Thoracic aorta (tissue), 2 donors: ENCODE results near the gene CORO1C. TPM values are rescaled to one million over a fixed set of nuclear protein-coding genes. Genes with fewer than 3 reads are reported as not detected.

ENCODE experiments used
- ATAC-seq: fragments of 150-250 bp; one replicate; pipeline ENCODE4 v1.8.0; 2017; ENCODE audit warnings: low read depth; ENCODE audit not compliant: insufficient number of reproducible peaks, low FRiP score
- DNase-seq: peaks from one replicate; pipeline ENCODE4 v3.0.0-alpha.2; 2020; ENCODE audit warnings: low spot score
- H3K27ac ChIP-seq, 2 donors: fragments of 200-600 bp; sonication (generic); 1 replicate in 1 of 2; 2 replicates in 1 of 2; pipeline ENCODE4 v1.5.1; 2016; ENCODE audit warnings: mild to moderate bottlenecking in 2 of 2, moderate library complexity in 2 of 2
- H3K27me3 ChIP-seq: fragments of 200-600 bp; sonication (generic); replicated peaks from 2 replicates; pipeline ENCODE4 v1.6.0; 2016; ENCODE audit warnings: mild to moderate bottlenecking; ENCODE audit not compliant: insufficient read depth
- H3K36me3 ChIP-seq: fragments of 200-600 bp; sonication (generic); one replicate; pipeline ENCODE4 v1.5.1; 2016
- H3K4me1 ChIP-seq, 2 donors: fragments of 200-600 bp; sonication (generic); 1 replicate in 1 of 2; 2 replicates in 1 of 2; pipeline versions ENCODE4 v1.5.1 to v1.6.0; 2016; ENCODE audit warnings: low read depth in 2 of 2, mild to moderate bottlenecking in 1 of 2; ENCODE audit not compliant: control insufficient read depth in 1 of 2
- H3K4me3 ChIP-seq: fragments of 200-600 bp; sonication (generic); 2 replicates; pipeline ENCODE4 v1.5.1; 2016; ENCODE audit warnings: mild to moderate bottlenecking
- H3K9me3 ChIP-seq: fragments of 200-600 bp; sonication (generic); 2 replicates; pipeline ENCODE4 v1.5.1; 2016
- total RNA-seq, 2 donors: library from RNA; depleted of rRNA; stranded (reverse); fragments of >200 nt; gene quantifications; one replicate each; pipeline versions ENCODE4 v1.1.0 to v1.2.3, GENCODE V29; 2016
- TF ChIP-seq, protein P1 (sequence below): fragments of 200-600 bp; sonication (generic); IDR thresholded peaks from one replicate; pipeline ENCODE4 v1.5.1; 2019; ENCODE audit warnings: antibody characterized with exemption

Gene CORO1C
- total RNA-seq, 2 donors from 2014 or later, result 157 to 208 TPM

DNA sequence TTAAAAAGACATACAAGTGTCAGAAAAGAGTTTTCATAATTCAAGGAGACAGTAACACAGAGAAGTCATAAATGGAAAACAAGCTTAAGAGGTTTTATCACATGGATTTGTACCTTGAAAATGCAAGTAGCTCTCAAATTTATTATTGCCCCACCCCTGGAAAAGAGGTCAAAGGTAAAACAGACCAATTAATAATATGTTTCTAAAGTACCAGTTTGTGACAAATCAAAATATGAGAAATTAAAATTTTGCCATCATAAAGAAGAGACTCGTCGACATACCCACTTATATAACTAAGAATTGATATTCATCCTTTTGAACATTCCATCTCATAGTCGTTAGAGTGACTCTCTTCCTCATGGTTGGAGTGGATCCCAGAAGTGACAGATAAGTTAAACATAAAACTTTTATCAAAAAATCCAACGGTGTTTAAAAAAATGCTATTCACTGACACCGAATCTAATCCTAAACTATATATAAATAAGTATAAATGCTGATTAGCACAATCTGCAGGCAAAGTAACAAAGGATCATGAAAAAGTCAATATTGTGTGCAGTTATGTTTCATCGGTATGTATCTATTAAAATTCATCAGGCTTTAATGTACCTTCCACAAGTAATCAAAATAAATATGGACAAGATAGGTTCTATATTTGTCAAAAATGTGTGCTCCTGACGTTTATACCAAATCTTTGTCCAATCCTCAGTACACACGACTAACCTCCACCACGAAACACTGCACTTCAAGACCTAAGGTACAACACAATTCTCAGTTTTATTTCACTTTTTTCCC is 2.3 kb downstream of the CORO1C start:
- TF ChIP-seq, protein P1, sequence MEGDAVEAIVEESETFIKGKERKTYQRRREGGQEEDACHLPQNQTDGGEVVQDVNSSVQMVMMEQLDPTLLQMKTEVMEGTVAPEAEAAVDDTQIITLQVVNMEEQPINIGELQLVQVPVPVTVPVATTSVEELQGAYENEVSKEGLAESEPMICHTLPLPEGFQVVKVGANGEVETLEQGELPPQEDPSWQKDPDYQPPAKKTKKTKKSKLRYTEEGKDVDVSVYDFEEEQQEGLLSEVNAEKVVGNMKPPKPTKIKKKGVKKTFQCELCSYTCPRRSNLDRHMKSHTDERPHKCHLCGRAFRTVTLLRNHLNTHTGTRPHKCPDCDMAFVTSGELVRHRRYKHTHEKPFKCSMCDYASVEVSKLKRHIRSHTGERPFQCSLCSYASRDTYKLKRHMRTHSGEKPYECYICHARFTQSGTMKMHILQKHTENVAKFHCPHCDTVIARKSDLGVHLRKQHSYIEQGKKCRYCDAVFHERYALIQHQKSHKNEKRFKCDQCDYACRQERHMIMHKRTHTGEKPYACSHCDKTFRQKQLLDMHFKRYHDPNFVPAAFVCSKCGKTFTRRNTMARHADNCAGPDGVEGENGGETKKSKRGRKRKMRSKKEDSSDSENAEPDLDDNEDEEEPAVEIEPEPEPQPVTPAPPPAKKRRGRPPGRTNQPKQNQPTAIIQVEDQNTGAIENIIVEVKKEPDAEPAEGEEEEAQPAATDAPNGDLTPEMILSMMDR, result no peak
- Histone ChIP-seq H3K4me3 (peak overlapping the region; percentile 94), H3K27me3 (no peaks in the 10 kb centered on the region), H3K36me3 (no peaks in the 10 kb centered on the region), H3K9me3 (no peaks in the 10 kb centered on the region), H3K27ac (peak overlapping the region; percentile 92 to 98), H3K4me1 (peaks cover 32 to 63% of the 10 kb centered on the region in 2 donors)
- ATAC-seq, result no peak
- DNase-seq, result no peak

DNA sequence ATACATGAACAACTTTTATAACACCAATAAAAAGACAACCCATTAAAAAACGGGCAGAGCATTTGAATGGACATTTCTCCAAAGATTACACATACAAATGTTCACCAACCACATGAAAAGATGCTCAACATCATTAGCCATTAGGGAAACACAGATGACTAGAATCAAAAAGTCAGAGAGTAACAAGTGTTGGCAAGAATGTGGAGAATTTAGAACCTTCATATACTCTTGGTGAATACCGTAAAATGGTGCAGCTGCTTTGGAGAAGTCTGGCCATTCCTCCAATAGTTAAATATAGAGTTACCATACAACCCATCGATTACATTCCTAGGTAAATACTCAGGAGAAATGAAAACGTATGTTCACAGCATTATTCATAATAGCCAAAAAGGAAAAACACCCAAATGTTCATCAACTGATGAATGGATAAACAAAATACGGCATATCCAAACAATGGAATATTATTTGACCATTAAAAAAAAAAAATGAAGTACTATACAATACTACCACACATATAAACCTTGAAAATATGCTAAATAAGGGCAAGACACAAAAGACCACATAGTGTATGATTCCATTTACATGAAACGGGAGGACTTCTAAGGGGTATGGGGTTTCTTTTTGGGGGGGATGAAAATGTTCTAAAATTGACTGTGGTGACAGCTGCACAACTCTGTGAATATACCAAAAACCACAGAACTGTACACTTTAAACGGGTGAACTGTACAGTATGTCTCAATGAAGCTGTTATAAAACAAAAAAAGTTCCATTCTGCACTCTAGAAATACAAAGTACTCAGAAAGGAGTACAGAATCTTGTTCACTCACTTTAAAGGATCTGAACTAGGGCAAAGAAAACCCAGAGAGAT is 3.2 kb downstream of the CORO1C start:
- no peaks in the 10 kb centered on the region for H3K36me3 ChIP-seq
- H3K4me3 ChIP-seq, result peak overlapping the region; percentile 94
- TF ChIP-seq, protein P1, result no peak
- DNase-seq (no peak), ATAC-seq (no peak)
- H3K27ac ChIP-seq, result peak overlapping the region; percentile 92 to 98
- no peaks in the 10 kb centered on the region for H3K27me3 ChIP-seq
- no peaks in the 10 kb centered on the region for H3K9me3 ChIP-seq
- H3K4me1 ChIP-seq, result peaks cover 41 to 69% of the 10 kb centered on the region in 2 donors

DNA sequence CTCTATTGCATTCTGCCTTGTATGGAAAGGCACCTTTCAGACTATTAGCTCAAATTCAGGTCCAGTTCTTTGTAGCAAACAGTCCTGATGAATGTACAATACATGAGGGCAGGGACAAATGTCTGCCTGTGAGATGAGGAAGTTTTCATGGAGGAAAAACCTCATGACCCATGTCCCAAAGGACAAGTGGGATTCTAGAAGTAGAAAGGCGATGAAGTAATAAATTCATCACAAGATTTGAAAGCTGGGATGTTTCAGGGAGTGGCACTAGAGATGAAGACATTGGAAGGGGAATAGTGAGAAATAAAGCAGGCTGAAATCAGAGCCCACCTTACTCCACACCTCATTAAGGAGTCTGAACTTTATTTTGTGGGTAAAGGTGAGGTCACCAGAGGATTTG is 4.2 kb downstream of the CORO1C start:
- no peaks in the 10 kb centered on the region for H3K9me3 ChIP-seq
- no peaks in the 10 kb centered on the region for H3K36me3 ChIP-seq
- no peak overlapping the region for H3K4me3 ChIP-seq
- no peak overlapping the region for H3K27ac ChIP-seq
- TF ChIP-seq, protein P1, result no peak
- no peaks in the 10 kb centered on the region for H3K27me3 ChIP-seq
- DNase-seq (no peak), ATAC-seq (no peak)
- H3K4me1 ChIP-seq, result peaks cover 47 to 75% of the 10 kb centered on the region in 2 donors

DNA sequence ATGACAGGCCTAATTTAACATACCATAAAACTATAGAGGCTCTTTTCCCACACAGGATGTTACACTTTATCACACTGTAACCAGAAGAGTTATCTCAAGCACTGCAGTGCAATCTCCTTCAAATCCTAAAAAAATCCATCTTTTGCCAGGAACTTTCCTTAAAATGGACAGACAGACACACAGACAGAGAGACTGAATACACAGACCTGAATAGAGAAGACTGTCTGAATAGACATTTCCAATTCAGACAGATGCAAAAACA is 6.5 kb downstream of the CORO1C start:
- DNase-seq (no peak), ATAC-seq (no peak)
- Histone ChIP-seq H3K27me3 (no peaks in the 10 kb centered on the region), H3K4me1 (peaks cover 65 to 92% of the 10 kb centered on the region in 2 donors), H3K4me3 (no peak overlapping the region), H3K9me3 (no peaks in the 10 kb centered on the region), H3K36me3 (no peaks in the 10 kb centered on the region), H3K27ac (peak overlapping the region in 1 of 2 donors; percentile 55)
- TF ChIP-seq, protein P1, result no peak
